ENCODE data around the gene TENM3.

The TENM3 gene

DNA sequence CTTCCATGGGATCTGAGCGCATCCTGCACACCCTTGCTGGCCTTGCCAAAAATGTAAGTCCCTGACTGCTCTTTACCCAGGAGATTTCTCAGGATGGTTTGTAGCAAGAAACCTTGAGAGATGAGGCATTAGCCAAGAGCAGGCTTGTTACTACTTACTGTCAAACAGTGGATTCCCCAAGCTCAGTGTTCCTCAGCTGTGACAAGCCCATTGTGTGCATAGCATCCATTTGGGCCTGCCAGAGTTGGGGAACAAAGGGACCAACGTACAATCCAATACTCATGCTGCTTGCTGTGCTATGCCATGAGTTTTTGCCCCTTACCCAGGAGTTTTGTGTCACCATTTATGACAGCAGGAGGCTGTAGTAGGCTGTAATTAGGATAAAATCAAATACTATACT lies 267.6 kb downstream of the TENM3 start:
- TF ChIP-seq CTCF (IDR thresholded peaks at IDR 0.05; ENCODE audit: control insufficient read depth, insufficient read depth, low read depth, low read length, missing control alignments): no peak

DNA sequence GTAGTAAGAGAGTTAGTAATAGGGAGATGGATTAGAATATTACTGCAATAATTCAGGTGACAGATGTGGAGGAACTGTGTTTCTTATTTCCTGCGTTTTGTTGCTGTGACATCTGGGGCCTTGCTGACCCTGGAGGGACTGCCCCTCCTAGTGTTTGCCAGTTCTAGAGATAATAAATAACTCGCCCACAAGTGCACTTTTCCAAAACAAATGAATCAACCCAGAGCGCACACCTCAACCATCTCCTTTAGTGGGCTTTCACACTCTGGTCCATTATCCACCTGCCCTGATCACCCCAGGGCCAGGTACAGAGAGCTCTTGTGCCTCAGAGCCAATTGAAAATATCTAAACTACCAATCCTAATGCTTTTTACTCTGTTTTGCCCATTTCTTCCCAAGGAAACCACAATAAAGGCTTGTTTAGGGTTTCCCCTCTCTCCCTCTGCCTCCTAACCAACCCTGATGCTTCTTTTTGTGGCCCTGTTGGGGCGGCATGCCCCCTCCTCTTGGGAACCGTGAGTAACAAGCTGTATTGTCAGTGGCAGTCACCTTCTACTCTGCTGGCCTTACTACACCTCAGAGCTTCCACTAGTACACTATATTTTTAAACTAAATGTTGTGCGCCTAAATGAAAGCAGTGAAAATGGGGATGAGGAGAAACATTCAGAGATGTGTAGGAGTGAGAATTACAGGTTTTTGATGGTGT lies 270.5 kb downstream of the TENM3 start:
- TF ChIP-seq CTCF (IDR thresholded peaks at IDR 0.05; ENCODE audit: control insufficient read depth, insufficient read depth, low read depth, low read length, missing control alignments): no peak
- no peak overlapping the region for H3K4me3 ChIP-seq (ENCODE audit: control insufficient read depth, low read depth, low read length)
- no peak for DNase-seq (ENCODE audit: low read depth)

More for the DNA sequence above, 267.6 kb downstream of the TENM3 start:
- no peak for DNase-seq (ENCODE audit: low read depth)
- no peak overlapping the region for H3K4me3 ChIP-seq (ENCODE audit: control insufficient read depth, low read depth, low read length)

DNA sequence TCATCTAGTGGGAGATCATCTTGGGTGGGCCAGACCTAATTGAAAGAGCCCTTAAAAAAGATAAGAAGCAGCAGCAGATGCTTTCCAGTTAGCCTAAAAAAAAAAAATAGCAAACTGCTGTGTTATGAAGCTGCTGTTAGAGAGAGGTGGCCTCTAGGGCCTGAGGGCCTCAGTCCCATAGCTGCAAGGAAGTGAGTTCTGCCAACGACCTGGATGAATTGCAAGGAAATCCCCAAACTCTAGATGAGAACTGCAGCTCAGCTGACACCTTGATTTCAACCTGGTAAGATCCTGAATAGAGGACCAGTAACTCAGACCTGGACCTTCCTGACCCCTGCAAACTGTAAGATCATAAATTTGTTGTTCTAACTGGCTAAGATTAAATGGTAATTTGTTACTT lies 275.2 kb downstream of the TENM3 start:
- no peak for DNase-seq (ENCODE audit: low read depth)
- H3K4me3 ChIP-seq (ENCODE audit: control insufficient read depth, low read depth, low read length): no peak overlapping the region
- no peak for TF ChIP-seq CTCF (IDR thresholded peaks at IDR 0.05; ENCODE audit: control insufficient read depth, insufficient read depth, low read depth, low read length, missing control alignments)

DNA sequence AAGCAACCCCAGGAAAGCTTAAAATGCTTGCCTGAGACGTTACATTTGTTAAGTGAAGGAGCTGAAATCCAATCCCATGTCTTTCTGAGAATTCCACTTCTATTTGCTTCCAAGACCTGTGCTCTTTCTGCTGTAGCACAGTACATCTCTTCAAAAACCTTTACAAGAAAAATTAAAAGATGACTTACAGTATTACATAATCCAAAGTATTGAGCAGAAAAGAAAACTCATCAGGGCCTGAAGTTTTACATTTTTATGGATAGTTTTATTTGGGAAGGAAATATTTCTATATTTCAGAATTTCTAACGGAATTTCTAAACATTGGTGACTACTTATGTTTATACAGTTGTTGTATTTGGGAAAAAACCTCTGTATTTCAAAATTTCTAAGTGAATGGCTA lies 276.3 kb downstream of the TENM3 start:
- no peak for TF ChIP-seq CTCF (IDR thresholded peaks at IDR 0.05; ENCODE audit: control insufficient read depth, insufficient read depth, low read depth, low read length, missing control alignments)
- H3K4me3 ChIP-seq (ENCODE audit: control insufficient read depth, low read depth, low read length): no peak overlapping the region
- no peak for DNase-seq (ENCODE audit: low read depth)

DNA sequence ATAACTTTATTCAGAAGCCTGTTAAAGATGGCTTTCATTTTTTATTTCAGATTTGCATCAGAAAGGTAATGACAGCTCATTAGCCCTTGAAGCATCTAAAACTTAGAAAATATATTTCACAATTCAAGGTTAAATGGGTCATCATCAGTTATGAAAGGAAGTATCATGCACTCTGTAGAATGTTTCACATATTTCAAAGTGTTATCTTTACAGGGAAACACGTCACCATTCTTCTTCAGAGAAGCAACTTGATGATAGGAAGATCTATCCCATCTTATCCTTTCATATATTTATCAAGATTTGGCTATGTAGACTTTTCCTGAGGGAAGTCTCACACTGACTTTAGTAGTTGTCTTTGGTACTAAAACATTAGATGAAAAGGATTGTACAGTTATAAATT lies 277.8 kb downstream of the TENM3 start:
- DNase-seq (ENCODE audit: low read depth): no peak
- H3K4me3 ChIP-seq (ENCODE audit: control insufficient read depth, low read depth, low read length): no peak overlapping the region
- TF ChIP-seq CTCF (IDR thresholded peaks at IDR 0.05; ENCODE audit: control insufficient read depth, insufficient read depth, low read depth, low read length, missing control alignments): no peak

GRCh38 chr4:182528819-182529218 lies 285.6 kb downstream of the TENM3 start:
- DNase-seq (ENCODE audit: low read depth): no peak
- H3K4me3 ChIP-seq (ENCODE audit: control insufficient read depth, low read depth, low read length): no peak overlapping the region

More at GRCh38 chr4:182528819-182529218, 285.6 kb downstream of the TENM3 start:
- TF ChIP-seq CTCF (IDR thresholded peaks at IDR 0.05; ENCODE audit: control insufficient read depth, insufficient read depth, low read depth, low read length, missing control alignments): no peak
